ENCODE data around the gene MCCC2. TPM values are rescaled to one million over a fixed set of nuclear protein-coding genes. Genes with fewer than 3 reads are reported as not detected.

Gene MCCC2
- total RNA-seq, 1 donor from 2014 or later: 31.7 TPM

DNA sequence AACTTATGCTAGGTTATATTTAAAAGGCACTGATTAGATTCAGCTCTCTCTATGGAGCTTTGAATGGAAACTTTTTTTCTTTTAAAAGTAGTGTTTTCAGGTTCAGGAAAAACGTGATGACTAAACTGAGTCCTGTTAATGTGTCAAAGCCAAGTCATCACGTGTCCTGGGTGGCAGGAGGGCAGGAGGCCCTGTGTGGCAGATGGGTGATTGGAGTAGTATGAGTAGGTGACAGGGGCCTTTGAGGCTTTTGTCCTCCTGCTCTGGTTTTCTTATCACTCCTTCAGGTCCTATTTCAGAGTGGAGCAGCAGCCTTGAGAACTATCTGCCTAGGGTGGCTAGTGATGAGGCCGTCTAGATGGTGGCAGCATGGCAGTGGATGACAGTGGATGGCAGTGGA, 114.3 kb downstream of the MCCC2 start:
- H3K27ac Mint-ChIP-seq (ENCODE audit: unreplicated experiment): no peak overlapping the region
- H4K20me1 ChIP-seq (ENCODE audit: insufficient read depth, low read length): no peaks in the 10 kb centered on the region
- peaks cover 2% of the 10 kb centered on the region for H3K4me1 Mint-ChIP-seq (ENCODE audit: low read depth, unreplicated experiment)
- no peak for DNase-seq (ENCODE audit: low read depth)
- H3K27me3 ChIP-seq (ENCODE audit: insufficient read depth, low read length): peaks cover 24% of the 10 kb centered on the region
- no peaks in the 10 kb centered on the region for H3K36me3 ChIP-seq (ENCODE audit: insufficient read depth, low read length)
- H3K4me3 Mint-ChIP-seq (ENCODE audit: unreplicated experiment): no peak overlapping the region
- no peak overlapping the region for H3K27ac ChIP-seq (ENCODE audit: low read depth, low read length)
- no peaks in the 10 kb centered on the region for H3K36me3 Mint-ChIP-seq (ENCODE audit: low read depth, unreplicated experiment)
- H3K4me1 ChIP-seq (ENCODE audit: insufficient read depth, low read length): no peaks in the 10 kb centered on the region
- FAIRE-seq: no peak
- no peak overlapping the region for H2AFZ ChIP-seq (ENCODE audit: low read depth, low read length)
- peaks cover 18% of the 10 kb centered on the region for H3K27me3 Mint-ChIP-seq (ENCODE audit: low read depth, unreplicated experiment)
- no peak overlapping the region for H3K9ac ChIP-seq (ENCODE audit: low read length)
- no peaks in the 10 kb centered on the region for H3K79me2 ChIP-seq (ENCODE audit: insufficient read depth, low read length)
- no peak overlapping the region for H3K4me2 ChIP-seq (ENCODE audit: low read length)
- TF ChIP-seq, protein P1, sequence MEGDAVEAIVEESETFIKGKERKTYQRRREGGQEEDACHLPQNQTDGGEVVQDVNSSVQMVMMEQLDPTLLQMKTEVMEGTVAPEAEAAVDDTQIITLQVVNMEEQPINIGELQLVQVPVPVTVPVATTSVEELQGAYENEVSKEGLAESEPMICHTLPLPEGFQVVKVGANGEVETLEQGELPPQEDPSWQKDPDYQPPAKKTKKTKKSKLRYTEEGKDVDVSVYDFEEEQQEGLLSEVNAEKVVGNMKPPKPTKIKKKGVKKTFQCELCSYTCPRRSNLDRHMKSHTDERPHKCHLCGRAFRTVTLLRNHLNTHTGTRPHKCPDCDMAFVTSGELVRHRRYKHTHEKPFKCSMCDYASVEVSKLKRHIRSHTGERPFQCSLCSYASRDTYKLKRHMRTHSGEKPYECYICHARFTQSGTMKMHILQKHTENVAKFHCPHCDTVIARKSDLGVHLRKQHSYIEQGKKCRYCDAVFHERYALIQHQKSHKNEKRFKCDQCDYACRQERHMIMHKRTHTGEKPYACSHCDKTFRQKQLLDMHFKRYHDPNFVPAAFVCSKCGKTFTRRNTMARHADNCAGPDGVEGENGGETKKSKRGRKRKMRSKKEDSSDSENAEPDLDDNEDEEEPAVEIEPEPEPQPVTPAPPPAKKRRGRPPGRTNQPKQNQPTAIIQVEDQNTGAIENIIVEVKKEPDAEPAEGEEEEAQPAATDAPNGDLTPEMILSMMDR (IDR thresholded peaks at IDR 0.05; ENCODE audit: insufficient read depth, low read depth, low read length): no peak
- no peak for TF ChIP-seq EZH2 (IDR thresholded peaks at IDR 0.05; ENCODE audit: insufficient read depth, low read length)
- no peaks in the 10 kb centered on the region for H3K9me3 ChIP-seq (ENCODE audit: insufficient read depth, low read depth, low read length)
- no peaks in the 10 kb centered on the region for H3K9me3 Mint-ChIP-seq (ENCODE audit: unreplicated experiment)
- no peak overlapping the region for H3K4me3 ChIP-seq (ENCODE audit: insufficient read depth, low read depth, low read length)

DNA sequence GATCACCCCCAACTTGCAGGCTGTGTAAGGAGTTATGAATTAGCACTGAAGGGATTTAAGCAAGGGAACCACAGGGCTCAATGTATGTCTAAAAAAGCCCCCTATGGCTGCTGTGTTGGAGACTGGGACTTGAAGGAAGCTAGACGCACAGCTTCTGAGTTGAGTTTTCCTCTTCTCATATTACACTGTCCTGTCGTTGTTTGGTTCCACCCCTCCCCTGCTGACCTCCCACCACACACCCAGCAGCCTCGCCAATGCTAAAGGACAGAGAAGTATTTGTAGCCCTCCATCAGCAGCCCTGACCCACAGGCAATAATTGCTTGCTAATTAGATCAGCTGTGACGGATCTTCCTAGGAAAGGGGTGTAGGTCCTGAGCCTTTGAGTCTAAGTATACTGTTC, 116.8 kb downstream of the MCCC2 start:
- H3K4me2 ChIP-seq (ENCODE audit: low read length): no peak overlapping the region
- no peak overlapping the region for H3K27ac ChIP-seq (ENCODE audit: low read depth, low read length)
- DNase-seq (ENCODE audit: low read depth): no peak
- H3K27me3 ChIP-seq (ENCODE audit: insufficient read depth, low read length): peaks cover 38% of the 10 kb centered on the region
- no peaks in the 10 kb centered on the region for H3K36me3 ChIP-seq (ENCODE audit: insufficient read depth, low read length)
- Mint-ChIP-seq H3K27ac (ENCODE audit: unreplicated experiment) (no peak overlapping the region), H3K27me3 (ENCODE audit: low read depth, unreplicated experiment) (peaks cover 32% of the 10 kb centered on the region), H3K36me3 (ENCODE audit: low read depth, unreplicated experiment) (no peaks in the 10 kb centered on the region), H3K4me3 (ENCODE audit: unreplicated experiment) (no peak overlapping the region), H3K9me3 (ENCODE audit: unreplicated experiment) (no peaks in the 10 kb centered on the region), H3K4me1 (ENCODE audit: low read depth, unreplicated experiment) (peaks cover 2% of the 10 kb centered on the region)
- H3K4me3 ChIP-seq (ENCODE audit: insufficient read depth, low read depth, low read length): no peak overlapping the region
- no peaks in the 10 kb centered on the region for H4K20me1 ChIP-seq (ENCODE audit: insufficient read depth, low read length)
- TF ChIP-seq, protein P1 (IDR thresholded peaks at IDR 0.05; ENCODE audit: insufficient read depth, low read depth, low read length): no peak
- no peak for TF ChIP-seq EZH2 (IDR thresholded peaks at IDR 0.05; ENCODE audit: insufficient read depth, low read length)
- H3K79me2 ChIP-seq (ENCODE audit: insufficient read depth, low read length): no peaks in the 10 kb centered on the region
- H3K9me3 ChIP-seq (ENCODE audit: insufficient read depth, low read depth, low read length): no peaks in the 10 kb centered on the region
- no peak for FAIRE-seq
- H3K9ac ChIP-seq (ENCODE audit: low read length): no peak overlapping the region
- H3K4me1 ChIP-seq (ENCODE audit: insufficient read depth, low read length): no peaks in the 10 kb centered on the region
- H2AFZ ChIP-seq (ENCODE audit: low read depth, low read length): no peak overlapping the region

DNA sequence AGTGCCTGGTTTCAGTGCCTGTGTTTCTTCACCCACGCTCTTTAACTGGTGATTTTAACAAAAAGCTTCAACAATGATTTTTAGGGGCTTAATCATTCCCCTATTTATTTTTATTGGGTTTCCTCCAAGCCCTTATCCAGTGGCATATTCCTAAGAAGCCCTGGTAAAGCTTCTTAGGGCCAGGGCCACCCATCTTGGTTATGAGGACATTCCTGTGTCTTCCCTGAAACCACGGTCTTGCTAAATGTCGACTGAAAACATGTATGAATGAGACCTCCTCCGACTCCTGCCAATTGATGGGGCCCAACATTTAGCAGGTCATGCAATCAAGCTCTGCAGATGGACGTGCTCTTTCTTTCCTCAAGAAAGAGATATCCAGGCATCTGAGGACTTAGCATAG, 118.3 kb downstream of the MCCC2 start:
- Mint-ChIP-seq H3K36me3 (ENCODE audit: low read depth, unreplicated experiment) (no peaks in the 10 kb centered on the region), H3K4me1 (ENCODE audit: low read depth, unreplicated experiment) (peaks cover 2% of the 10 kb centered on the region), H3K27ac (ENCODE audit: unreplicated experiment) (no peak overlapping the region), H3K4me3 (ENCODE audit: unreplicated experiment) (no peak overlapping the region), H3K27me3 (ENCODE audit: low read depth, unreplicated experiment) (peaks cover 43% of the 10 kb centered on the region), H3K9me3 (ENCODE audit: unreplicated experiment) (no peaks in the 10 kb centered on the region)
- Histone ChIP-seq H3K9ac (ENCODE audit: low read length) (no peak overlapping the region), H3K27me3 (ENCODE audit: insufficient read depth, low read length) (peaks cover 48% of the 10 kb centered on the region), H3K4me1 (ENCODE audit: insufficient read depth, low read length) (no peaks in the 10 kb centered on the region), H3K9me3 (ENCODE audit: insufficient read depth, low read depth, low read length) (no peaks in the 10 kb centered on the region), H2AFZ (ENCODE audit: low read depth, low read length) (no peak overlapping the region), H3K36me3 (ENCODE audit: insufficient read depth, low read length) (no peaks in the 10 kb centered on the region), H3K27ac (ENCODE audit: low read depth, low read length) (no peak overlapping the region), H4K20me1 (ENCODE audit: insufficient read depth, low read length) (no peaks in the 10 kb centered on the region), H3K79me2 (ENCODE audit: insufficient read depth, low read length) (no peaks in the 10 kb centered on the region), H3K4me3 (ENCODE audit: insufficient read depth, low read depth, low read length) (no peak overlapping the region), H3K4me2 (ENCODE audit: low read length) (no peak overlapping the region)
- TF ChIP-seq, protein P1 (IDR thresholded peaks at IDR 0.05; ENCODE audit: insufficient read depth, low read depth, low read length): no peak
- TF ChIP-seq EZH2 (IDR thresholded peaks at IDR 0.05; ENCODE audit: insufficient read depth, low read length): no peak
- no peak for FAIRE-seq
- DNase-seq (ENCODE audit: low read depth): peak; percentile 7

Data from astrocyte (in vitro differentiated cells and primary cell).